ENCODE data around the gene RTEL1. TPM values are rescaled to one million over a fixed set of nuclear protein-coding genes. Genes with fewer than 3 reads are reported as not detected.

Gene RTEL1
- total and polyA plus RNA-seq, 3 donors from 2014 or later, result 34.2 to 84.6 (median 56.8) TPM

- no peaks in the 10 kb centered on the region for H3K27me3 ChIP-seq
- no peaks in the 10 kb centered on the region for H3K9me3 ChIP-seq
- intact Hi-C loops (cut with DNase I; ENCODE audit: low total_unique reads), result no loop called here
- no peak overlapping the region for H3K4me3 ChIP-seq
- no peak for TF ChIP-seq POLR2A (IDR thresholded peaks at IDR 0.05)
- TF ChIP-seq CTCF (IDR thresholded peaks at IDR 0.05), result no peak
- peaks cover 4% of the 10 kb centered on the region for H3K4me1 ChIP-seq
- H3K27ac ChIP-seq, result no peak overlapping the region
- 90% methylated on average over 10 of the region's 10 CpGs; no CpG with 5 or more reads in 1 of the 2 donors for WGBS, 2 donors
- no peak for DNase-seq
- no peaks in the 10 kb centered on the region for H3K36me3 ChIP-seq (ENCODE audit: low read depth, missing control alignments)
These were observed 35.1 kb downstream of the RTEL1 start for GRCh38 chr20:63693083-63693732.

- H3K4me1 ChIP-seq, result peaks cover 4% of the 10 kb centered on the region
- TF ChIP-seq CTCF (IDR thresholded peaks at IDR 0.05) (no peak), POLR2A (IDR thresholded peaks at IDR 0.05) (no peak)
- no peak overlapping the region for H3K27ac ChIP-seq
- intact Hi-C loops (cut with DNase I; ENCODE audit: low total_unique reads), result no loop called here
- H3K9me3 ChIP-seq, result no peaks in the 10 kb centered on the region
- 94 to 95% methylated on average over 13 to 21 of the region's 21 CpGs for WGBS, 2 donors
- no peaks in the 10 kb centered on the region for H3K27me3 ChIP-seq
- DNase-seq, result no peak
- no peaks in the 10 kb centered on the region for H3K36me3 ChIP-seq (ENCODE audit: low read depth, missing control alignments)
- H3K4me3 ChIP-seq, result no peak overlapping the region
These were observed 35.8 kb downstream of the RTEL1 start for GRCh38 chr20:63693733-63694583.

GRCh38 chr20:63694584-63695423, 36.7 kb downstream of the RTEL1 start:
- Histone ChIP-seq H3K36me3 (ENCODE audit: low read depth, missing control alignments) (no peaks in the 10 kb centered on the region), H3K27me3 (no peaks in the 10 kb centered on the region), H3K9me3 (no peaks in the 10 kb centered on the region), H3K4me3 (no peak overlapping the region), H3K4me1 (peaks cover 9% of the 10 kb centered on the region), H3K27ac (no peak overlapping the region)
- intact Hi-C loops (cut with DNase I; ENCODE audit: low total_unique reads), result no loop called here
- 95 to 100% methylated on average over 2 to 37 of the region's 37 CpGs for WGBS, 2 donors
- no peak for DNase-seq
- TF ChIP-seq POLR2A (IDR thresholded peaks at IDR 0.05), result no peak
- no peak for TF ChIP-seq CTCF (IDR thresholded peaks at IDR 0.05)

GRCh38 chr20:63695424-63696305, 37.6 kb downstream of the RTEL1 start:
- intact Hi-C loops (cut with DNase I; ENCODE audit: low total_unique reads), result no loop called here
- DNase-seq, result no peak
- Histone ChIP-seq H3K4me1 (peaks cover 16% of the 10 kb centered on the region), H3K4me3 (no peak overlapping the region), H3K27ac (no peak overlapping the region), H3K36me3 (ENCODE audit: low read depth, missing control alignments) (no peaks in the 10 kb centered on the region), H3K9me3 (no peaks in the 10 kb centered on the region), H3K27me3 (no peaks in the 10 kb centered on the region)
- WGBS, 2 donors, result 76 to 80% methylated on average over 10 to 24 of the region's 25 CpGs
- TF ChIP-seq POLR2A (IDR thresholded peaks at IDR 0.05) (no peak), CTCF (IDR thresholded peaks at IDR 0.05) (no peak)

Measured in testis (tissue), 3 donors.